Ascending aorta (tissue), 2 donors: ENCODE data around the gene UNCX. TPM values are rescaled to one million over a fixed set of nuclear protein-coding genes. Genes with fewer than 3 reads are reported as not detected.
"Not testable (repeated sequence)": the region's sequence is repeated elsewhere in the genome, so short reads cannot be mapped to it uniquely, and the experiment has no call there.

Source experiments
- DNase-seq, 2 donors: peaks; one replicate each; pipeline ENCODE4 v3.0.0-alpha.2; 2019; ENCODE audit warnings: low spot score in 2 of 2
- H3K27ac ChIP-seq, 2 donors: fragments of 200-600 bp; sonication (generic); one replicate each; pipeline ENCODE4 v1.5.1; 2016 to 2017; ENCODE audit warnings: mild to moderate bottlenecking in 1 of 2
- H3K27me3 ChIP-seq: fragments of 200-600 bp; sonication (generic); one replicate; pipeline ENCODE4 v1.5.1; 2017
- H3K36me3 ChIP-seq, 2 donors: fragments of 200-600 bp; sonication (generic); one replicate each; pipeline ENCODE4 v1.5.1; 2016
- H3K4me1 ChIP-seq, 2 donors: fragments of 200-600 bp; sonication (generic); one replicate each; pipeline ENCODE4 v1.5.1; 2016 to 2017; ENCODE audit warnings: mild to moderate bottlenecking in 1 of 2
- H3K4me3 ChIP-seq, 2 donors: fragments of 200-600 bp; sonication (generic); one replicate each; pipeline ENCODE4 v1.5.1; 2016 to 2017; ENCODE audit warnings: mild to moderate bottlenecking in 1 of 2
- H3K9me3 ChIP-seq, 2 donors: fragments of 200-600 bp; sonication (generic); one replicate each; pipeline ENCODE4 v1.5.1; 2016
- CTCF ChIP-seq, 3 experiments: fragments of 200-600 bp in 2 of 3; fragments of 450-650 bp in 1 of 3; sonication (generic) in 2 of 3; IDR thresholded peaks; one replicate each; pipeline ENCODE4 v1.5.1; 2016 to 2019; ENCODE audit warnings: antibody characterized with exemption in 3 of 3, mild to moderate bottlenecking in 1 of 3, moderate library complexity in 1 of 3
- intact Hi-C: fragments of 100-400 bp; cut with DNase I; formaldehyde crosslinking; loops from one replicate; pipeline ENCODE4 v1.15.1; 2023
- total RNA-seq: library from RNA; depleted of rRNA; stranded (reverse); fragments of >200 nt; gene quantifications from one replicate; pipeline ENCODE4 v1.1.0, GENCODE V29; 2016

UNCX gene
- total RNA-seq, 1 donor from 2014 or later: not detected

- Histone ChIP-seq H3K9me3 (no peaks in the 10 kb centered on the region), H3K27me3 (no peaks in the 10 kb centered on the region), H3K27ac (no peak overlapping the region), H3K4me3 (no peak overlapping the region), H3K4me1 (no peaks in the 10 kb centered on the region), H3K36me3 (no peaks in the 10 kb centered on the region)
- TF ChIP-seq CTCF (IDR thresholded peaks at IDR 0.05): no peak
- DNase-seq: no peak
- intact Hi-C loops: no loop called here
These were observed 23.9 kb downstream of the UNCX start for GRCh38 chr7:1256621-1257020.

- no peak overlapping the region for H3K4me3 ChIP-seq
- no peak for TF ChIP-seq CTCF (IDR thresholded peaks at IDR 0.05)
- no peaks in the 10 kb centered on the region for H3K9me3 ChIP-seq
- H3K27ac ChIP-seq: no peak overlapping the region
- H3K36me3 ChIP-seq: no peaks in the 10 kb centered on the region
- no peaks in the 10 kb centered on the region for H3K27me3 ChIP-seq
- H3K4me1 ChIP-seq: no peaks in the 10 kb centered on the region
- intact Hi-C loops: no loop called here
- no peak for DNase-seq
These were observed 24.5 kb downstream of the UNCX start for GRCh38 chr7:1257221-1257620.

- Histone ChIP-seq H3K36me3 (no peaks in the 10 kb centered on the region), H3K4me3 (no peak overlapping the region), H3K9me3 (no peaks in the 10 kb centered on the region), H3K27ac (no peak overlapping the region), H3K27me3 (no peaks in the 10 kb centered on the region), H3K4me1 (no peaks in the 10 kb centered on the region)
- intact Hi-C loops: no loop called here
- no peak for DNase-seq
- TF ChIP-seq CTCF (IDR thresholded peaks at IDR 0.05): no peak
These were observed 25.2 kb downstream of the UNCX start for GRCh38 chr7:1257863-1258262.

GRCh38 chr7:1259621-1260243 lies 27.1 kb downstream of the UNCX start:
- H3K4me3 ChIP-seq: no peak overlapping the region
- H3K27ac ChIP-seq: no peak overlapping the region
- H3K27me3 ChIP-seq: no peaks in the 10 kb centered on the region
- H3K4me1 ChIP-seq: no peaks in the 10 kb centered on the region
- H3K36me3 ChIP-seq: no peaks in the 10 kb centered on the region
- H3K9me3 ChIP-seq: no peaks in the 10 kb centered on the region
- no peak for TF ChIP-seq CTCF (IDR thresholded peaks at IDR 0.05)
- intact Hi-C loops: no loop called here
- DNase-seq: no peak

GRCh38 chr7:1260244-1260635 lies 27.6 kb downstream of the UNCX start:
- no peak overlapping the region for H3K27ac ChIP-seq
- H3K27me3 ChIP-seq: no peaks in the 10 kb centered on the region
- H3K36me3 ChIP-seq: no peaks in the 10 kb centered on the region
- TF ChIP-seq CTCF (IDR thresholded peaks at IDR 0.05): no peak
- no peak for DNase-seq
- H3K9me3 ChIP-seq: no peaks in the 10 kb centered on the region
- H3K4me1 ChIP-seq: no peaks in the 10 kb centered on the region
- intact Hi-C loops: no loop called here
- no peak overlapping the region for H3K4me3 ChIP-seq

GRCh38 chr7:1261036-1261435 lies 28.4 kb downstream of the UNCX start:
- DNase-seq, H3K9me3 ChIP-seq, H3K27ac ChIP-seq, H3K36me3 ChIP-seq, intact Hi-C loops, H3K27me3 ChIP-seq, H3K4me3 ChIP-seq, H3K4me1 ChIP-seq: not testable (repeated sequence)
